ENCODE measurements around the gene SLC22A23.
A peak's percentile ranks its signal among the peaks of the same experiment; 100 is the strongest.

Gene SLC22A23

GRCh38 chr6:3361312-3362037, 95.4 kb downstream of the SLC22A23 start:
- Histone ChIP-seq H3K9ac (ENCODE audit: low read depth in 1 of 2, low read length in 2 of 2) (no peak overlapping the region), H3K27ac (ENCODE audit: low read depth, low read length) (no peak overlapping the region)

GRCh38 chr6:3360727-3361045, 96.2 kb downstream of the SLC22A23 start:
- no peaks in the 10 kb centered on the region for H3K9me3 ChIP-seq (ENCODE audit: control insufficient read depth in 1 of 2, low read length in 2 of 2)
- H3K36me3 ChIP-seq (ENCODE audit: control insufficient read depth in 1 of 2, insufficient read depth in 2 of 2, low read length in 2 of 2) = peaks cover 0 to 6% of the 10 kb centered on the region in 2 donors
- peaks cover 59 to 62% of the 10 kb centered on the region in 2 donors for H3K4me1 ChIP-seq (ENCODE audit: control insufficient read depth in 1 of 2, insufficient read depth in 2 of 2, low read length in 2 of 2)
- H3K9ac ChIP-seq (ENCODE audit: low read depth in 1 of 2, low read length in 2 of 2) = no peak overlapping the region
- no peak overlapping the region for H3K4me3 ChIP-seq (ENCODE audit: low read depth in 1 of 2, low read length in 2 of 2)
- H3K27me3 ChIP-seq (ENCODE audit: control insufficient read depth in 1 of 2, insufficient read depth in 2 of 2, low read length in 2 of 2) = no peaks in the 10 kb centered on the region
- no peak overlapping the region for H3K27ac ChIP-seq (ENCODE audit: low read depth, low read length)

More at GRCh38 chr6:3361312-3362037, 95.4 kb downstream of the SLC22A23 start:
- H3K4me1 ChIP-seq (ENCODE audit: control insufficient read depth in 1 of 2, insufficient read depth in 2 of 2, low read length in 2 of 2) = peaks cover 59 to 60% of the 10 kb centered on the region in 2 donors
- H3K36me3 ChIP-seq (ENCODE audit: control insufficient read depth in 1 of 2, insufficient read depth in 2 of 2, low read length in 2 of 2) = peaks cover 0 to 6% of the 10 kb centered on the region in 2 donors
- no peak overlapping the region for H3K4me3 ChIP-seq (ENCODE audit: low read depth in 1 of 2, low read length in 2 of 2)
- no peaks in the 10 kb centered on the region for H3K27me3 ChIP-seq (ENCODE audit: control insufficient read depth in 1 of 2, insufficient read depth in 2 of 2, low read length in 2 of 2)
- H3K9me3 ChIP-seq (ENCODE audit: control insufficient read depth in 1 of 2, low read length in 2 of 2) = no peaks in the 10 kb centered on the region

GRCh38 chr6:3359973-3360726, 96.7 kb downstream of the SLC22A23 start:
- Histone ChIP-seq H3K9me3 (ENCODE audit: control insufficient read depth in 1 of 2, low read length in 2 of 2) (no peaks in the 10 kb centered on the region), H3K27me3 (ENCODE audit: control insufficient read depth in 1 of 2, insufficient read depth in 2 of 2, low read length in 2 of 2) (no peaks in the 10 kb centered on the region), H3K9ac (ENCODE audit: low read depth in 1 of 2, low read length in 2 of 2) (no peak overlapping the region), H3K27ac (ENCODE audit: low read depth, low read length) (no peak overlapping the region), H3K4me3 (ENCODE audit: low read depth in 1 of 2, low read length in 2 of 2) (no peak overlapping the region), H3K4me1 (ENCODE audit: control insufficient read depth in 1 of 2, insufficient read depth in 2 of 2, low read length in 2 of 2) (peaks cover 62 to 64% of the 10 kb centered on the region in 2 donors), H3K36me3 (ENCODE audit: control insufficient read depth in 1 of 2, insufficient read depth in 2 of 2, low read length in 2 of 2) (peaks cover 0 to 6% of the 10 kb centered on the region in 2 donors)

- H3K27ac ChIP-seq (ENCODE audit: low read depth, low read length) = no peak overlapping the region
- H3K4me1 ChIP-seq (ENCODE audit: control insufficient read depth in 1 of 2, insufficient read depth in 2 of 2, low read length in 2 of 2) = peaks cover 55 to 63% of the 10 kb centered on the region in 2 donors
- H3K9ac ChIP-seq (ENCODE audit: low read depth in 1 of 2, low read length in 2 of 2) = no peak overlapping the region
- peaks cover 0 to 9% of the 10 kb centered on the region in 2 donors for H3K36me3 ChIP-seq (ENCODE audit: control insufficient read depth in 1 of 2, insufficient read depth in 2 of 2, low read length in 2 of 2)
- no peak overlapping the region for H3K4me3 ChIP-seq (ENCODE audit: low read depth in 1 of 2, low read length in 2 of 2)
- no peaks in the 10 kb centered on the region for H3K27me3 ChIP-seq (ENCODE audit: control insufficient read depth in 1 of 2, insufficient read depth in 2 of 2, low read length in 2 of 2)
- H3K9me3 ChIP-seq (ENCODE audit: control insufficient read depth in 1 of 2, low read length in 2 of 2) = no peaks in the 10 kb centered on the region
These were observed 97.6 kb downstream of the SLC22A23 start for GRCh38 chr6:3359101-3359752.

- Histone ChIP-seq H3K9ac (ENCODE audit: low read depth in 1 of 2, low read length in 2 of 2) (no peak overlapping the region), H3K27ac (ENCODE audit: low read depth, low read length) (no peak overlapping the region)
These were observed 98.3 kb downstream of the SLC22A23 start for GRCh38 chr6:3358413-3359100.

GRCh38 chr6:3357678-3358077, 99.2 kb downstream of the SLC22A23 start:
- H3K4me3 ChIP-seq (ENCODE audit: low read depth in 1 of 2, low read length in 2 of 2) = no peak overlapping the region
- H3K27me3 ChIP-seq (ENCODE audit: control insufficient read depth in 1 of 2, insufficient read depth in 2 of 2, low read length in 2 of 2) = no peaks in the 10 kb centered on the region
- H3K9ac ChIP-seq (ENCODE audit: low read depth in 1 of 2, low read length in 2 of 2) = peak overlapping the region; percentile 1 to 21
- peaks cover 0 to 10% of the 10 kb centered on the region in 2 donors for H3K36me3 ChIP-seq (ENCODE audit: control insufficient read depth in 1 of 2, insufficient read depth in 2 of 2, low read length in 2 of 2)
- no peak overlapping the region for H3K27ac ChIP-seq (ENCODE audit: low read depth, low read length)
- no peaks in the 10 kb centered on the region for H3K9me3 ChIP-seq (ENCODE audit: control insufficient read depth in 1 of 2, low read length in 2 of 2)
- peaks cover 41 to 51% of the 10 kb centered on the region in 2 donors for H3K4me1 ChIP-seq (ENCODE audit: control insufficient read depth in 1 of 2, insufficient read depth in 2 of 2, low read length in 2 of 2)

More at GRCh38 chr6:3358413-3359100, 98.3 kb downstream of the SLC22A23 start:
- H3K4me3 ChIP-seq (ENCODE audit: low read depth in 1 of 2, low read length in 2 of 2) = no peak overlapping the region
- peaks cover 48 to 56% of the 10 kb centered on the region in 2 donors for H3K4me1 ChIP-seq (ENCODE audit: control insufficient read depth in 1 of 2, insufficient read depth in 2 of 2, low read length in 2 of 2)
- H3K36me3 ChIP-seq (ENCODE audit: control insufficient read depth in 1 of 2, insufficient read depth in 2 of 2, low read length in 2 of 2) = peaks cover 0 to 10% of the 10 kb centered on the region in 2 donors
- no peaks in the 10 kb centered on the region for H3K27me3 ChIP-seq (ENCODE audit: control insufficient read depth in 1 of 2, insufficient read depth in 2 of 2, low read length in 2 of 2)
- no peaks in the 10 kb centered on the region for H3K9me3 ChIP-seq (ENCODE audit: control insufficient read depth in 1 of 2, low read length in 2 of 2)

GRCh38 chr6:3356824-3357420, 99.9 kb downstream of the SLC22A23 start:
- H3K36me3 ChIP-seq (ENCODE audit: control insufficient read depth in 1 of 2, insufficient read depth in 2 of 2, low read length in 2 of 2) = peaks cover 0 to 14% of the 10 kb centered on the region in 2 donors
- H3K9ac ChIP-seq (ENCODE audit: low read depth in 1 of 2, low read length in 2 of 2) = peak overlapping the region in 1 of 2 donors; percentile 45
- no peaks in the 10 kb centered on the region for H3K9me3 ChIP-seq (ENCODE audit: control insufficient read depth in 1 of 2, low read length in 2 of 2)
- peak overlapping the region; percentile 77 for H3K27ac ChIP-seq (ENCODE audit: low read depth, low read length)
- H3K4me3 ChIP-seq (ENCODE audit: low read depth in 1 of 2, low read length in 2 of 2) = peak overlapping the region in 1 of 2 donors; percentile 55
- no peaks in the 10 kb centered on the region for H3K27me3 ChIP-seq (ENCODE audit: control insufficient read depth in 1 of 2, insufficient read depth in 2 of 2, low read length in 2 of 2)
- H3K4me1 ChIP-seq (ENCODE audit: control insufficient read depth in 1 of 2, insufficient read depth in 2 of 2, low read length in 2 of 2) = peaks cover 45 to 47% of the 10 kb centered on the region in 2 donors

GRCh38 chr6:3356056-3356823, 100.6 kb downstream of the SLC22A23 start:
- Histone ChIP-seq H3K9ac (ENCODE audit: low read depth in 1 of 2, low read length in 2 of 2) (peak overlapping the region in 1 of 2 donors; percentile 45), H3K27ac (ENCODE audit: low read depth, low read length) (peak overlapping the region; percentile 77), H3K4me1 (ENCODE audit: control insufficient read depth in 1 of 2, insufficient read depth in 2 of 2, low read length in 2 of 2) (peaks cover 40 to 44% of the 10 kb centered on the region in 2 donors)

More at GRCh38 chr6:3356056-3356823, 100.6 kb downstream of the SLC22A23 start:
- H3K27me3 ChIP-seq (ENCODE audit: control insufficient read depth in 1 of 2, insufficient read depth in 2 of 2, low read length in 2 of 2) = no peaks in the 10 kb centered on the region
- H3K36me3 ChIP-seq (ENCODE audit: control insufficient read depth in 1 of 2, insufficient read depth in 2 of 2, low read length in 2 of 2) = peaks cover 0 to 17% of the 10 kb centered on the region in 2 donors
- H3K9me3 ChIP-seq (ENCODE audit: control insufficient read depth in 1 of 2, low read length in 2 of 2) = no peaks in the 10 kb centered on the region
- peak overlapping the region; percentile 19 to 55 for H3K4me3 ChIP-seq (ENCODE audit: low read depth in 1 of 2, low read length in 2 of 2)
